GM21515 (cell line): ENCODE data around the gene SYT2.
"Not testable (repeated sequence)": the region's sequence is repeated elsewhere in the genome, so short reads cannot be mapped to it uniquely, and the experiment has no call there.

Experiments used
- ATAC-seq: cut with Tn5 transposase; IDR thresholded peaks from one replicate; pipeline ENCODE4 v1.9.1; 2021; ENCODE audit not compliant: unreplicated experiment

SYT2 gene

DNA sequence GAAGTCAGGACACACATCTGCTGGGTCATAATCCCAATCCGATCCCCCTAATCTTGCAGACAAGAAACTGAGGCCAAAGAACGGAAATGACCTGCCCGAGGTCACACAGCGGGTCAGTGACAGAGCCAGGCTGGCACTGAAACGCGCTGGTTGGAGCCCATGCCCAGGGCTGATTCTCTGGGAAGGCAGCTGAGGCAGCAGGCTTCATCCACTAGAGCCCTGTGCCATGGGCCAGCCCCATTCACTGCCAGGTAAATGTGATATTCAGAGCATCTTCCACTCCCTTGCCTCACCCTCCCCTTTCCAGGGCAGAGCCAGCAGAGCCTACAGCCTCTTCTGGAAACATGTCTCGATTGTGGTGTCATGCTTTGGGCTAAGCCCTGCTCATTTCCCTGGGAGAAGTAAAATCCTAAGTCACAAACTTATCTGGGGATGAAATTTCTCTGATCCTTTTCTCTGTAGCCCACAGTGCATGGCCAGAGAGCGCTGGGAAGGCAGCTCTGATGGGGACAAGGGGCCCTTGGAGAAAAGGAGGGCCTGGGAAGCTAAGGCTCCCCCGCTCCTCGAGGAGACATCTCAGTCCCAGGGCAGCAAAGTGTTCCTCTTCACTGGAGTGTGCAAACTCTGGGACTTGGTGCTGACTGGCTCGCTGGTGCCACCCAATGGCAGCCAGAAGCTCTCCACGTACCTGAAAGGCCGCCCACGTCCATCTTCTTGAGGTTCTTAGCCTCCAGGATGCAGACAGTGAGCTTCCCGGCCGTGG, 110.4 kb downstream of the SYT2 start:
- ATAC-seq, result peak; percentile 62

DNA sequence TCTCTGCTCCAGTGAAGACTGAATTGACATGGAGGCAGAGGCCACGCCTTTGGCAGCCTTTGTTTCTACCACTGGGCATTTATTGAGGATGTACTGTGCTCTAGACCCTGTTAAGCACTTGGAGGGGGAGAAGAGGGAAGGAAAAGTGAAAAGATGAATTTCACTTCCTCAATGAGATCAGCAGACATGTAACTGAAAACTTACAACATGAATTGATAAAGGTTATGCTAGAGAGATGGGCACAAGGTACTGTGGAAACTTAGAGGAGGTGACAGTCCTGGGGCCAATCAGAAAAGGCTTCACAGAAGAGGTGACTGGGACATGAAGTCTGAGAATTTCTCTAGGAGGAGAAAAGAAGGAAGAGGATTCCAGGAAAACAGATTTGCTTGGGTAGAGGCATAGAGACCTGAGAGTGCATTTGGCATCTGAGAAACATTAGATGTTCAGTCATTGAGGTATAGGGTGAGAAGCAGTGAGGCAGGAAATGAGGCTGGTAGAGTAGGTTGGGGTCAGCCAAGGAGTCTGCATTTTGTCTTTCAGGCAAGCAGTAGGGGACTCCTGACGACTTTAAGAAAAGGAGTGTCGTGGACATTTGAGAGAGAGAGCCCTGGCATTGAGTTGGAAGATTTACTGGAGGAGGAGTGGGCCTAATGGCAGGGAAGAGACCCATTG, 113.0 kb downstream of the SYT2 start:
- ATAC-seq, result no peak

DNA sequence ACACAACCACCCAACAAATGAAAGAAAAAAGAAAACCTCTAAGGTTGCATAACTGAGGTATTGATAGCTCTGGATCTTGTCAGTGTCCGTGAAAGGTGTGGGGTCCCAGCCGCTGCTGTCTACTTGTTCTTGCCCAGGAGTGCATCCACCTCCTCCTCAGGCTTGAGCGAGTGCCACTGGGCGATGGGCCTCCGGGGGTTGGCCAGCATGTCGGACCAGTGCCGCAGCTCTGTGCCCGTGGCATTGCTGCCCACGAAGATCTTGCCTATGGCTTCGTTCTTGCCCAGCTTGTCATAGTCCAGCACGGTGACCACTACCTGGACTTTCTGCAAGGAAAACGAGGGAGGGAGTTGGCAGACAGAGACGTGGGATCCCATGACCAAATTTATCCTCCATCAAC, 113.6 kb downstream of the SYT2 start:
- no peak for ATAC-seq

DNA sequence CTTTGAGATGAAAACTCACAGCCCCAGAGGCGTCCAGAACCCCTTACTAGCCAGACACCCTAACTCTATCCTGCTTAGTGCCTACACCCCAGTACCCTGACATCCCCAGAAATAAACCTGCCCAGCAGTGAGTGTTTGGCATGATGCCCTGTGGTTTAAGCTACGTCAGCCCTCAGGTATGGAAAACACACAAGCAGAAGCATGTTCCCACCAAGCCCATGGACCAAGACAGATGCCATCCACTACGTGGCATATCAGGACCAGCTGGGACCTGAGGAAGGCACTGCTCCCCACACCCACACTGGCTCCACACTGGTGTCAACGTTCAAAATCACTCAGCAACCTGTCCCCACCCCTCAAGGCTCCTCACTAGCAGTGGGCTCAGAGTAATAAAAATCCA, 116.4 kb downstream of the SYT2 start:
- ATAC-seq, result no peak

DNA sequence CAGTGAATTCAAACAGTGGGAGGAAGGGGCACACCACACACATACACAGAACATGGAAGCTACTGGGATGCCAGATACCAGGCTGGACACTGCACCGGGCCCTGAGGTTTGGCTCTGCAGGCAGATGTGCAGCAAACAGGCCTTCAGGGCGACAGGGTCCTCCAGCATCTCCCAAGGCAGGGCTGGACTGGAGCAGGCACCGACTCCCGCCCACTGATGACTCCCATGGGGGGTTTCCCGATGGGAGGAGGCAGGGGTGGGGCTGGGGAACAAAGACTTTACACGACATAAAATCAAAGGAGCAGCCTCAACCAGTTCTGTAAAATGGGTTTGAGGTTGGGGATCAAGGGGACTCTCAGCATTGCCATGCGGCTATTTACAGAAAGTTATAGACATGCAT, 118.1 kb downstream of the SYT2 start:
- no peak for ATAC-seq

DNA sequence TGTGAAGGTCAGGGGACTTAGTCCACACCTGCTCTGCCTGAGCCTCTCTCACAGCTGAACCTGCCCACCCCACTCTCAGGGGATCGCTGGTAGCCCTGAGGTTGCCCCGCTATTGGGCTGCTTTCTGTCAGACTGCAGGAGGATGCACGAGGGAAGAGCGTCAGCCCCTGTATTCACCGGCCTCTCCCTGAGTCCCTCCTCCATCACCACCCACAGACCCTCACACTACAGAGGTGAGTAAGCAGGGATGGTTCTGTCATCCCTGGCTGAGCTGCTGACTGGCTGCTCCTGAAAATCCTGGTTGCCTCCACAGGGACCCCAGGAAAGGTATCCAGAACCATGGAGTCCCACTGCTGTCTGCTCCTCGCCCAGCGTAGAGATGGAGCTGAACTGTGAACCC, 118.7 kb downstream of the SYT2 start:
- no peak for ATAC-seq

DNA sequence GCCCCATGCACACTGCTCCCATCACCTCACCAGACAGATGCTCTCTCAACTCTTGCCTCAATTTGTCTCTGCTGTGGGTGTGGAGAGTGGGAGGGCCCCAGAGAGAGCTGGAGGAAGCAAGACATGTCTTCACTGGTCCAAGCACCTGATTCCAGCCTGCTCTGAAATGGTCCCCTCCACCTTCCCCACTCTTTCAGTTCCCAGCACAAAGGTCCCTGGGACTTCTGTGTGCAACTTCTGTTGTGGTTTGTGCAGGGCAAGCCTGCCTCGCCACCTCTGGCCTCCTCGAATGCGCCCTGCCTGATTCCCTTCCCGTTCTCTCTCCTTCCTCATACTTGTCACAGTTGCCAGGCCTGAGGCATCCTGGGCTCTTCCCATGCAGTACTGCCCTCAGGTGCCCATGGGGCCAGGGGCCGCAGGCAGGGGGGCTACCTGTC, 119.3 kb downstream of the SYT2 start:
- ATAC-seq, result no peak

DNA sequence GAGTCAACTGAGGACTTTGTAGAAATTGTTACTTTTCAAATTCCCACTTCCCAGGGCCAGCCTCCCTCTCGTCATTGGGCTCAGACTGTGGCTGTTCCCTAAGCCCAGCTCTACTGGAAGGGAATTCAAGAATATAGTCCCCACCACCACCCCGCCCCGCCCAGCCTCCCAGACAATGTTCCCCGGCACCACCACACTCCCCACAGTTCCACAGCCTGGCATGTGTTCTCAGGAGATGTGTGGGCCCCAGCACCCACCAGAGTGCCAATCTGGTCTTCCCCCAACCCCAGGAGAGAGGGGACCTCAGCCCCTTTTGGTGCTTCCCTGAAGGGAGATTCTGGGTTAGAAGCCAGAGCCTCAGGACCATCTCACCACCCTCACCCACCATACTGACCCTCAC, 120.1 kb downstream of the SYT2 start:
- ATAC-seq, result no peak

DNA sequence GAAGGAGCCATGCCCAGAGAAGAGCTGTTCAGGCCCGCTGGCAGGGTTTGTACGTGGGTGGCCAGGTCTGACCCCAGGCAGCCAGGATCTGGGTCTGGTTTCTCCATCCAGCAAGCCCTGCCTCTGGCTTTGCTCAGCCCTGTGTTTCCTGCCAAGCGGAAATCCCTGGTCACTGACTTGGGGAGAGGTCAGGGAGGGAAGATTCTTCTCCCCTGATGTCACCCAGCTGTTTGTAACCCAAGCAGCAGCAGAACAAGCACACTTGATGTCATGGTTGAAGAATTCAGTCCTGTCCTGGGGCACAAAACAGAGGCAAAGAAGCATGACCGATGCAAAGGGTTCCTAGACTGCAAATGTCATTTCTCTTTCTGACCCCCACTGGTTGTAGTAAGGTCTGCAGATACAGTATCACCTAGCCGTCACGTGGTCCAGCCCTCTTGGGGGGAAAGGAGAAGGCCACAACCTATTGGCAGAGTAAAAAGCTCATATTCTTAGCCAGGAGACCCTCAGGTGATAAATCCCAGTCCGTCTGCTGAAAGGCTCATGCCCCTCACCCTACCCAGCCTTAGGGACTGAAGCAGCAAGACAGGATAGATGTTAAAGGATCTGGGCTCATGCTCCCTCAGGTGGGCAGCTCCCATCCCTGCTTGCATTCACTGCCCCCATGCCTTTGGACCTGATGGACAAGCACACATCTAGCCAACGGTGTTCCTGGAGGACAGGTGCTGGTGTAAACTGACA, 120.9 kb downstream of the SYT2 start:
- ATAC-seq, result no peak

DNA sequence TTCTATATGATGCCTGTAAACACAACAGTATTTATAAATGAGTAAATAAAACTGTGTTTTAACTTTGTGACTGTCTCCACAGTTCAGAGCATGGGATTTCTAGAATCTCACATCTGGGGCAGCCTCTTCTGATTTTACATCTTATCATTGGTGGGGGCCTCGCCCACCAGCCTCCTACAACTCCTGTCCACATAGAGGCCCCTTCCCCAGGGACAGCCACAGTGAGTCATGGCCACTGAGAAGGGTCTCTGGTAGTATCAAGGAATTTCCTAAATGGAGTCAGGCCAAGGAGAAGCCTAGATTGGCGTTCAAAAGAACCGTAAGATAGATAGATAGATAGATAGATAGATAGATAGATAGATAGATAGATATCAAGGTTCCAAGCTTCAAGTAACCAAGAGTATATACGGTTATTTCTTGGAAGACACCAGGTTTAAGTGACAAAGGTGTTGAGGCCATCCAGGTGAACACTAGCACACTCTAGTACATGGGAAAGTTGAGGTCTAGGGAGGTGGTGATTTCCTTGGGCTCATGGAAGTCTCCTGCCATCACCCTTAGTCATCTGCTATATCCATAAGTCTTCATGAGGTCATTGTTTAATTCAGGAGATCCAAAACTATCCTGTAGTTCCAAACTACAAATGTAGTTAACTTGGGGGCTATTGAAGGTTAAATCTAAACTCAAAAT, 121.6 kb downstream of the SYT2 start:
- ATAC-seq, result no peak

DNA sequence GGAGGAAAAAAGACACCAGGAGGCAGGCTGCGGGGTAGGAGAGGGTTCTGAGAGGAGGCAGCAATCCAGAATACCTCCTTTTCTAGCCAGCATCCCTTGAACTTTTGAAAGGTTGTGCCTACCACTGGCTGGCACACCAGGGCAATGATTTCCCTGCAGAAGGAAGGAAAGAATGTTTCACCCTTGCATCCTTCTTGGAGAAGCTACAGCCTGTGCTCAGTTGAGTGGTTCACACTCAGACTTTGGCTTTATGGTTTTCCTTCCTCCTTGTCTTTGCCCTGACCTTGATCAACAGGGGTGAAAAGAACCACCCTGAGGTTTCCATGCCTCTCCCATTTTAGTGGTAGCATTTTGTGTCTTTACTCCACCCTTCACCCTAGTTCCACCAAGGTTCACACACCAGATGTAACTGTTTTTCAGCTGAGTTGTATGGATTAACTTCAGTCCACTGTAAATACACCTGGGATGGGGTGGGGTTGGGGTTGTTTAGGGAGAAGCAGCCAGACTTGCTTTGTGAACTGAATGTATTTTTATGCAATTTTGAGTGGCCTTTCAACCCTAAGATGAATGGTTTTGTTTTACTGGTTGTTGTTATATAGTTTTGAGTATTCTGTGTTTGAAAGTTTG, 122.3 kb downstream of the SYT2 start:
- no peak for ATAC-seq

DNA sequence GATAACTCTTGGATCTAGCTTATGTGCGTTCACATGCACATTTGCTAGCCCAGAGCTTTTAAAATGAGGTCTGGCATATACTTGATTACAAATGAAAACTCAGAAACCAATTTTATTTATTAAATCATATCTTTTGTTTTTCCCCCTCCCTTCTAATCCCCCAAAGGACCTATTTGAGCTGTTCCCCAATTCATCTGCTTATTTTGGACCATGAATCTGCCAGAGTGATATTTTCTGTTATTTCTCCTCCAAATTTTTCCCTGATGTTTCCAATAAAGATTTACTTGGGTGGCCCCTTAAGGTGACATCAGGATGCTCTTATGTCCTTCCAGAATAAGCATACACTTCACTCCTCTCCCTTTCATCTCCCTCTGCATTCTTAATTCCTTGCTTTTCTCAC, 123.4 kb downstream of the SYT2 start:
- ATAC-seq, result no peak

DNA sequence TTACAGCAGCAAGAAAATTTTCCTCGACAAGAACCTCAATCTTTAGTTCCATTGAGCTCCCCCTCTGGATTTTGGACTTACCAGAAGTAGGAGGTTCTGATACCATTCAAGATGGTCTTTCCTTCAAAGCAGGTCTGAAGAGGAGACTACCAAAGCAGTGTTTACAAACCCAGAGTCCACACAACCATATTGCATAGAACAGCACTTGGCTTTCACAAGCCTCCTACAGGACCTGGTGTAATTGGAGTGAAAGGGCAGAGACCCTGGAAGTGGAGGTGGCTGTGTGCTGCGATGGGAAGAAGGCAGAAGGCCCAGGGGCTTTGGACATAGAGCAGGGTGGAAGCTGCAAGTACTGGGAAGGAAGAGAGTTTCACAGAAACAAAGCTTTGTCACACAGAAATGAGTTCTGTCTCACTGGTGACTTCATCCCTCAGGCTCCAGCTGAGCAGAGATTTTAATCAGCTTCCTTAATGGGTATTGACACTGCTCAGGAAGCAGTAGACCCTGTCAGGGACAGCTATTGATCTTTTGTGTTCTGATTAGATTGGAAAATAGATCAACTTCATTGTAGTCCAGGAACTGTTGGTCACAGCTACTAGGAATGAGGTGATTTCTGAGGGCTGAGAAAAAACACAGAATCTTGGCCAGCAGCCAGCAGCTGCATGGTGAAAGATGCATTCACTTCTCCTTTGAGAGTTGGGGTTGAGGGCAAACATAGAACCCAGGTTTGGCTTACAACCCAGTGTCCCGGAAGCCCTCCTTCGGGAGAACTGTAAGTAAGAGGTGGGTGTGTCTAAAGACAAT, 124.0 kb downstream of the SYT2 start:
- ATAC-seq, result no peak

DNA sequence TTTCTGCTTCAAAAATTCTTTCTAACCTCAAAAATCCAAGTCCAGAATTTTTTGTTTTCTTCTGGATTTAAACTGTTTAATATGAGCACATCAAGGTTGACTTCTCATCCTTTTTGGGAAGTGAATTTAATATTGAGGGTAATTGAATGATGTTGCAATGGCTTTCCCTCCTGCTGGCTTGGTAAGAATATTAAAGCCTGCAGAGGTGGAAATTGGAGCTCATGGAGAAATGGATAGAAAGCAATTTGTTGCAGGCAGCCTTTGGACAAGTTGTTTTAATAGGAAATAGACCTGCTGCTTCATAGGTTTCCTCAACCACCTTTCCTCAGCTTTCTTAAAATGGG, 124.7 kb downstream of the SYT2 start:
- no peak for ATAC-seq

DNA sequence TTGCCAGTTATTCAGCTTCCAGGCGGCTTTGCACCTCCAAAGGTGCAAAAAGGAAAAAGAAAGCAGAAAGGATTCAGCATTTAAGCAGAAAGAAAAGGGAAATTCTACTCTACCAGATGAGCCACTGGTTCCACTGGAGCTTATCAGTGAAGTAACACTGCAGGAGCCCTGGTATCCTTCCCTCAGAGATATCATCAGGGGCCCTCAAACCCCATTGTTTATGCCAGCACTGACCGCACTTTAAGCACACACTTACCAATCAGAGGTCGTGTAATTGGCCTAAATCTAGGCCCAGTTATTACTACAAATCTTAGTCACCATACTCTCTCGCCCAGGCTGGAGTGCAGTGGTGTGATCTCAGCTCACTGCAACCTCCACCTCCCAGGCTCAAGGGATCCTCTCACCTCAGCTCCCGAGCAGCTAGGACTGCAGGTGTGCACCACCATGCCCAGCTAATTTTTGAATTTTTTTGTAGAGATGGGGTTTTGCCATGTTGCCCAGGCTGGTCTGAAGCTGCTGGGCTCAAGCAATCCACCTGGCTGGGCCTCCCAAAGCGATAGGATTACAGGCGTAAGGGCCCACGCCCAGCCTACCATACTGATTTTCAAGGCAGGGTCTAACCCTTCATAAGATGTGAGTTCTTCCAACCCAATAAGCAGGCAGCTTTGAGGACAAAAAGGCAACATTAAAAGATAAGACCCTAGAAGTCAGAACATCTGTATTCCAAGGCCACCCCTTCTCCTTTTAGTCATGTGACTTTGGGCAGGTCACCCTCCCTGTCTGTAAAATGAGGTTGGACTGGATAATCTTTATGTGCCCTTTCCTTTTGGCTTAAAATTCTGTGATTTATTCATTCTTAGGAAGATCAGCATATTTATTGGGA, 125.3 kb downstream of the SYT2 start:
- no peak for ATAC-seq

DNA sequence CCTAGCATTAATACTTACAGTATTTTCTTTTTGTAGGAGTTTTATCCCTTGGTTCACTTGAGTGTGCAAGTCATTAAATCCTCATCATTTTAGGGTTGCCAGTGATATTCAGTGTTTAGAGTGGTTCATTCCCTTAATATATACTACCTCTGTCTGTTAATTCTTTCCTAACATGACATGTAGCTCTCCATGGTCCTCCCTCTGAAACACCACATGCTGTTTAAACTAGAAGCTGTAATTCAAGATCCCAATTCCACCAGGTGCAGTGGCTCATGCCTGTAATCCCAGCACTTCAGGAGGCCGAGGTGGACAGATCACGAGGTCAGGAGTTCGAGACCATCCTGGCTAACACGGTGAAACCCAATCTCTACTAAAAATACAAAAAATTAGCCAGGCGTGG, 127.9 kb downstream of the SYT2 start:
- not testable (repeated sequence) for ATAC-seq

DNA sequence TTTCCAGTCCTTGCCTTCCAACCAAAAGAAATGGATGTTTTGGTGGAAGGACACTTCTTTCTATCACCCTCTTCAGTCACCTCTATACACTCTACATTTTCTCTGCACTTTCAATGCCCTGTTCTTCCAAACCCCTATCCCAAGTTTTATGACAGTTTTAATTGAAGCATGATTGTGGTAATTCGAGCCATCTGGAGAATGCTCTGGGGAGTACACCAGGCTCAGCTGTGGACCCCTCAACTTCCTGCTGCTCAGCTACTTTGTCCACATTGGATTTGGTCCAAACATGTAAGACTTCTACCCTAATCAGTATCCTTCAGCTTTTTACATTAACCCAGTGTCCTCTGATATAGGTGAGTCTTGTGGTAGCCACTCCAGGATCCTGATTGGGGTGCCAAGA, 129.6 kb downstream of the SYT2 start:
- no peak for ATAC-seq

DNA sequence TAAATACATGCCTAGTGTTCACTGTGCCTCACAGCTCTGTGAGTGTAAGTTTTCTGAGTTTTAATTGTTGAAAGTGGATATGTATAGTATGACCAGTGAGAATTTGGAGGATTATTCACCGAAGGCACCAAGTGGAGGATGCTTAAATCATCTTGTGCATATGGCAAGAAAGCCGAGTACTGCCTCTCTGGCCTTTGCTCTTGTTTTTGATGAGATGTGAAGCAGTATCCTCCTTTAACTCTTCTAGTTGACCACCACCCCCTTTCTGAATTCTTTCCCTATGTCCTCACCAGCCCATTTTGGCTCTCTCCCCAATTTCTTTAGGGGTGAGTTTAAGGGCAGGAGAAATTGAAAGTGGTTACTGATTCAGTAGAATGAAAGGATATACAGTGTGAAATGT, 130.4 kb downstream of the SYT2 start:
- ATAC-seq, result no peak

DNA sequence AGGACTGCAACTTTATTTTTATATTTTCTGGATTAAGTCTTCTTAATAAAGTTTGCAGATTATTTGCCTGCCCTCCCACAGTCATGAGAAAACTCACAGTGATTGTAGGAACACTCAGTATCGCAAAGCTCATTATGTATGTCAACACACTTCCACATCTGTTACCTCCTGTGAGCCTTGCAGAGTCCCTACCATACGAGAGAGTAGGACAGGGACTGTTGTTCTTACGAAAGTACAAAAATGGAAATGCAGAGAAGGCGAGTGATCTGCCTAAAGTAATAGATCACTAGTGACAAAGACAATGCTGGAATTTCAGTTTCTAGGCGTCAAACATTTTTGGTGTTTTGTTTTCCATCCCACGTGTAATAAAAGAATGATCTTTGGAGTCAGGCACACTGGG, 131.7 kb downstream of the SYT2 start:
- no peak for ATAC-seq
